ENCODE measurements around the gene TECPR1. TPM values are rescaled to one million over a fixed set of nuclear protein-coding genes. Genes with fewer than 3 reads are reported as not detected.
"Not testable (repeated sequence)": the region's sequence is repeated elsewhere in the genome, so short reads cannot be mapped to it uniquely, and the experiment has no call there.

The TECPR1 gene
- polyA plus RNA-seq, 1 experiment = 2.7 TPM

DNA sequence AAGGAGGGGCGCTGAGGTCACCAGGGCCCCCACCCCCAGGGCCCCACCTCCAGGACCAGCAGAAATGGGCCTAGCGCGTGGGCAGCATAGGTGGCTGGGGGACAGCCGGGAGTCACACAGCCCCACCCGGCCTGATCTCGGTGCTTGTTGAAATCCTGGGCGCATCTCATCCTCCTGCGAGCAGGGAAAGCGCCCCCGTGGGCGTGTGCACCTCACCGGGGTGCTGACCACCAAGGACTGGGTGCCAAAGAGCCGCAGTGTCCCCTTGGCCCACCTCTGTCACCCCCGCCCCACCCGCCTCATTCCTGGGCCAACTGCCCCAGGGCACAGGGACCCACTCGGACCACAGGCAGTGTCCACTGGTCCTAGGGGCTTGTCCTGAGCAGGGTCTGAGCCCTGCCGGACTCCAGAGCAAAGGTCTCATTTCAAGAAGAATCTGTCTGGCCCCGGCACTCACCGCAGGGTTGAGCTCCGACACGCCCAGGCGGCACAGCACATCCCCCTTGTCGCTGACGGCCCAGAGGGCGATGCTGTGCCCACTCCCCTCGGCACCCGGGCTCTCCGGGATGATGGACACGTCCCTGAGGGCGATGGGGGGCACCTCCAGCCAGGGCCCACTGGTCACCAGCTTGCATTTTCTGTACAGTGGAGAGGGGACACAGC lies 29.4 kb downstream of the TECPR1 start:
- peaks cover 6% of the 10 kb centered on the region for H3K36me3 ChIP-seq (ENCODE audit: control insufficient read depth, insufficient read depth, low read length)
- DNase-seq (ENCODE audit: low read depth) = no peak
- TF ChIP-seq, protein P1, sequence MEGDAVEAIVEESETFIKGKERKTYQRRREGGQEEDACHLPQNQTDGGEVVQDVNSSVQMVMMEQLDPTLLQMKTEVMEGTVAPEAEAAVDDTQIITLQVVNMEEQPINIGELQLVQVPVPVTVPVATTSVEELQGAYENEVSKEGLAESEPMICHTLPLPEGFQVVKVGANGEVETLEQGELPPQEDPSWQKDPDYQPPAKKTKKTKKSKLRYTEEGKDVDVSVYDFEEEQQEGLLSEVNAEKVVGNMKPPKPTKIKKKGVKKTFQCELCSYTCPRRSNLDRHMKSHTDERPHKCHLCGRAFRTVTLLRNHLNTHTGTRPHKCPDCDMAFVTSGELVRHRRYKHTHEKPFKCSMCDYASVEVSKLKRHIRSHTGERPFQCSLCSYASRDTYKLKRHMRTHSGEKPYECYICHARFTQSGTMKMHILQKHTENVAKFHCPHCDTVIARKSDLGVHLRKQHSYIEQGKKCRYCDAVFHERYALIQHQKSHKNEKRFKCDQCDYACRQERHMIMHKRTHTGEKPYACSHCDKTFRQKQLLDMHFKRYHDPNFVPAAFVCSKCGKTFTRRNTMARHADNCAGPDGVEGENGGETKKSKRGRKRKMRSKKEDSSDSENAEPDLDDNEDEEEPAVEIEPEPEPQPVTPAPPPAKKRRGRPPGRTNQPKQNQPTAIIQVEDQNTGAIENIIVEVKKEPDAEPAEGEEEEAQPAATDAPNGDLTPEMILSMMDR (IDR thresholded peaks at IDR 0.05; ENCODE audit: insufficient read depth, low read depth, low read length) = no peak
- H3K27me3 ChIP-seq (ENCODE audit: control insufficient read depth, insufficient read depth, low read length) = no peaks in the 10 kb centered on the region
- POLR2A ChIA-PET = no interaction called here
- no peak overlapping the region for H3K4me3 ChIP-seq (ENCODE audit: low read depth, low read length)
- CTCF ChIA-PET = no interaction called here

DNA sequence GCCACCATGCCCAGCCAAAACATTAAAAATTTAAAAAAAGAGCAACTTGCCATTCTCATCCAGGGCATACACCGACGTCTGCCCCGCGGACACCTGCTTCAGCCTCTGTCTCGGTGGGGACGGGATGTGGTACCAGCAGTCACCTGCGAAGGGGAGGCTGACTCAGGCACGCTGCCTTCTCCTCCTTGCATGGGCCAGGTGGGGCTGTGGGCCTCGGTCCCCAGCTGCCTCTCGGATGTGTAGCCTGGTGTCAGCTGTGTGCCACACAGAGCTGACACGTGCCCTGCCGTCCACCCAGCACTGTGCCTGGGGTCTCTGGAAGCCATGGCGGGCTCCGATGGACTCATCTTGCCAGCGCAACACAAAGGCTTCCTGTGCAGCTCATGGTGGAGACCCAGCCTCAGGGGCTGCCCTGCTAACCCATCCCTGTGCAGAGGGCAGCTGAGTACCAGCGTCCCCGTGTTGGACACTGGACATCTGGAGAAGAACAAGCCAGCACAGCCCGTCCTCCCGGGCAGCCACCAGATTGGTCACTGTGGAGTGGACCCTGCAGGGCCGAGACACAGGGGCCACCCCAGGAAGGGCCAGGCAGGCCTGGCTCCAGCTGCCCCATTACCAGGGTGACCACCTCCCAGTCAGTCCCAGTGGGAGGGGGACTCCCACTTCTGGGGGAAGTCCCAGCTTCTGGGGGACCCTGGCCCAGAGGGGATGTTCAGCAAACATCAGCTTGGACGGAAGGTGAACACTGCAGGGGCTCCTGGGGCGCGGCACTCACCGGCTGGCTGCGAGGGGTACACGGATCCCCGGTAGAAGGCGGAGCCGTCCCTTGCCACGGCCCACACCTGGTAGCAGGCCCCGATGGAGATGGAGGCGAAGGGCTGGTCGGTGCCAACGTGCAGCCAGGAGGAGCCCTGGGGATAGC lies 30.2 kb downstream of the TECPR1 start:
- CTCF ChIA-PET = no interaction called here

DNA sequence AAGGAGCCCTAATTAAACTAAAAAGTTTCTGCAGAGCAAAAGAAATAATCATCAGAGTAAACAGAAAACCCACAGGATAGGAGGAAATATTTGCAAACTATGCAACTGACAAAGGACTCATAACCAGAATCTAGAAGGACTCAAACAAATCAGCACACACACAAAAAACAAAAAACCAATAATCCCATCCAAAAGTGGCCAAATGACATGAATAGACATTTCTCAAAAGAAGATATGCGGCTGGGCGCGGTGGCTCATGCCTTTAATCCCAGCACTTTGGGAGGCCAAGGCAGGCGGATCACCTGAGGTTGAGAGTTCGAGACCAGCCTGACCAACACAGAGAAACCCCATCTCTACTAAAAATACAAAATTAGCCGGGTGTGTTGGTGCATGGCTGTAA lies 32.6 kb downstream of the TECPR1 start:
- H3K27me3 ChIP-seq (ENCODE audit: control insufficient read depth, insufficient read depth, low read length); CTCF ChIA-PET; DNase-seq (ENCODE audit: low read depth); H3K36me3 ChIP-seq (ENCODE audit: control insufficient read depth, insufficient read depth, low read length); POLR2A ChIA-PET; H3K4me3 ChIP-seq (ENCODE audit: low read depth, low read length): not testable (repeated sequence)

More for the DNA sequence above, 30.2 kb downstream of the TECPR1 start:
- TF ChIP-seq, protein P1 (IDR thresholded peaks at IDR 0.05; ENCODE audit: insufficient read depth, low read depth, low read length) = no peak
- Histone ChIP-seq H3K4me3 (ENCODE audit: low read depth, low read length) (no peak overlapping the region), H3K27me3 (ENCODE audit: control insufficient read depth, insufficient read depth, low read length) (no peaks in the 10 kb centered on the region), H3K36me3 (ENCODE audit: control insufficient read depth, insufficient read depth, low read length) (peaks cover 6% of the 10 kb centered on the region)
- POLR2A ChIA-PET = no interaction called here
- DNase-seq (ENCODE audit: low read depth) = no peak

DNA sequence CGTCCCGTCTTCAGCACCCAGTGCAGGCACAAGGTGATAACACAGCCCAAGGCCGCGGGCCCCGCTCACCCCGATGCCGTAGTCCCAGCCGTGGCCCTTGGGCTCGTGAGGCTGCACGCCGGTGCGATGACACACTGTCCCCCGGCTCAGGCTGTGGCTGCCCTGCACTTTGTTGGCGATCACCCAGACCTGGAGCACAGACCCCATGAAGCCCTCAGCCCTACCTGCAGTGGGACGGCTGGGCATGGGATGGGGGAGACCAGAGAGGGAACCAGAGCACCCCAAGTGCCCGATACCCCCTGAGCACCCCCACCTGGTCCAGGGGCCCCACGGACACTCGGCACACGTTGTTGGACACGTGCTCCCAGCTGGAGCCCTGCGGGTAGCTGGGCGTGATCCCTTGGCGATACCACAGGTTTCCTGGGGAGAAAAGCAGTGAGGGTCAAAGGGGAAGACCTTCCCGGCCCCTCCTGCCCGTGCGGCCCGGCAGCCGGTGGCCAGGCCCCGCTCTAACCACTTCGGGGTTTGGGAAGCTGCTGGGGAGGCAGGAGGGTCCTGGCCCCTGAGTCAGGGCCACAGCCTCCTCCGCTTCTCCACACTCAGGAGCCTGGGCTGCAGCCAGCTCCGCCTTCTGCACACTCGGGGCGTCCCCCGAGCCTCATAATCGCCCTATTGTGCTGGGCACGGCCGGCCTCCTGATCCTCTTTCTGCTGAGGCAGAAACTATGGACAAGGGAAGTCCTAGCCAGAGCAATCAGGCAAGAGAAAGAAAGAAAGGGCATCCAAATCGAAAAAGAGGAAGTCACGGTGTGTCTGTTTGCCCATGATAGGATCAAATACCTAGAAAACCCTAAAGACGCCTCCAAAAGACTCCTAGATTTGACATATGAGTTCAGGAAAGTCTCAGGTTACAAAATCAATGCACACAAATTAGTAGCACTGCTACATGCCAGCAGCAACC lies 34.1 kb downstream of the TECPR1 start:
- Histone ChIP-seq H3K27me3 (ENCODE audit: control insufficient read depth, insufficient read depth, low read length) (no peaks in the 10 kb centered on the region), H3K36me3 (ENCODE audit: control insufficient read depth, insufficient read depth, low read length) (peaks cover 8% of the 10 kb centered on the region), H3K4me3 (ENCODE audit: low read depth, low read length) (no peak overlapping the region)
- TF ChIP-seq, protein P1 (IDR thresholded peaks at IDR 0.05; ENCODE audit: insufficient read depth, low read depth, low read length) = no peak
- DNase-seq (ENCODE audit: low read depth) = no peak
- POLR2A ChIA-PET = no interaction called here
- CTCF ChIA-PET = no interaction called here

DNA sequence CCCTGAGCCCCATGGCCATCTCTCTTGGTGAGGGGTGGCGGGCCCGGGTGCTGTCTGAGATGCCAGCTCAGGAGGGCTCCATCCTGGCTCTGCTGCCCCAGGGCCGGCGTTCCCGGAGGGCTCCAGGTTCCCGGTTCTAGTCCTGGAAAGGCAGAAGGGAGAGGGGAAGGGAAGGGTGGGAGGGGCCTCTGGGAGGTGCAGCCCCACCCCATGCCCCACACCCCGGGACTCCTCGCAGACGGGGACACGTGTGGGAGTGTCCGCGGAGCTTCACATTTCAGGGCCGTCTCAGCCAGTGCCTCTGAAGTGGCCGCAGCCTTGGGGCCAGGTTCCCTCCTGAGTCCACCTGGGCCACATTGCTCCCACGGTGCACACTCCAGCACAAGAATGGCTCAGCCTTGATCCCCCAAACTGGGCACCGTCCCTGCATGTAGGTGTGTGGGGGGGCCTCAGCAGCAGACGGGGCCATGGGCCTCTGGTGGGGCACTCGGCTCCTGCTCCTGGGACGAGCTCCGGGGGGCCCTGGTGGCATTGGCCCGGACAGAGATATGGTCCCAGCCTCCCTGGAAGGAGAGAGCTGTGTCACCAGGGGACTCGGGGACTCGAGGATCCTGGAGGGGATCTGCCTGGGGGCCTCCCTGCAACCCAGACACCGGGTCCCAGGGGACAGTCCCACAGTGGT lies 35.0 kb downstream of the TECPR1 start:
- CTCF ChIA-PET = no interaction called here
- DNase-seq (ENCODE audit: low read depth) = no peak
- Histone ChIP-seq H3K27me3 (ENCODE audit: control insufficient read depth, insufficient read depth, low read length) (no peaks in the 10 kb centered on the region), H3K4me3 (ENCODE audit: low read depth, low read length) (no peak overlapping the region), H3K36me3 (ENCODE audit: control insufficient read depth, insufficient read depth, low read length) (peaks cover 8% of the 10 kb centered on the region)
- TF ChIP-seq, protein P1 (IDR thresholded peaks at IDR 0.05; ENCODE audit: insufficient read depth, low read depth, low read length) = no peak
- POLR2A ChIA-PET = no interaction called here
